Activated CD4-positive, alpha-beta T cell treated with anti-CD3 and anti-CD28 coated beads for 36 hours (primary cell): ENCODE results near the gene PPL. TPM values are rescaled to one million over a fixed set of nuclear protein-coding genes. Genes with fewer than 3 reads are reported as not detected.

Experiments
- ATAC-seq: fragments of 200-7000 bp; cut with Tn5 transposase; one replicate; pipeline ENCODE4 v1.10.0; 2021; ENCODE audit warnings: mild to moderate bottlenecking, moderate library complexity
- CTCF ChIA-PET: fragments of 350-600 bp; sonication (Branson Sonifier 250); formaldehyde crosslinking; loops from one replicate; lab custom pipeline; 2021; ENCODE audit warnings: antibody characterized with exemption; lab: Charles Lee
- POLR2A ChIA-PET: fragments of 350-600 bp; sonication (Branson Sonifier 250); formaldehyde crosslinking; loops from one replicate; lab custom pipeline; 2021; ENCODE audit warnings: antibody characterized with exemption, inconsistent platforms; lab: Charles Lee
- DNase-seq: peaks from one replicate; pipeline ENCODE4 v3.0.0-alpha.2; 2020
- H3K27ac Mint-ChIP-seq: one replicate; pipeline ENCODE4 v1.8.0; 2021; ENCODE audit warnings: mixed read lengths
- H3K27me3 Mint-ChIP-seq: one replicate; pipeline ENCODE4 v1.8.0; 2021; ENCODE audit warnings: mixed read lengths
- H3K36me3 Mint-ChIP-seq: one replicate; pipeline ENCODE4 v1.8.0; 2021; ENCODE audit warnings: low read depth, mixed read lengths
- H3K4me1 Mint-ChIP-seq: one replicate; pipeline ENCODE4 v1.8.0; 2021; ENCODE audit warnings: mixed read lengths
- H3K4me3 Mint-ChIP-seq: one replicate; pipeline ENCODE4 v1.8.0; 2021; ENCODE audit warnings: mild to moderate bottlenecking, moderate library complexity, mixed read lengths
- H3K9me3 Mint-ChIP-seq: one replicate; pipeline ENCODE4 v1.8.0; 2021; ENCODE audit warnings: low read depth, mixed read lengths
- intact Hi-C, 2 experiments: fragments of 100-400 bp; cut with DNase I in 1 of 2; cut with micrococcal nuclease in 1 of 2; formaldehyde crosslinking; loops; one replicate each; pipeline versions ENCODE4 v1.14.2 to v1.15.1; 2022 to 2024; cut with DNase I, micrococcal nuclease
- total RNA-seq, 2 experiments: library from RNA; stranded (reverse); gene quantifications; one replicate each; pipeline ENCODE4 v1.2.3, GENCODE V29; 2021

PPL gene
- total RNA-seq, 2 experiments from 2014 or later, result not detected

GRCh38 chr16:4879049-4879448 is 57.9 kb downstream of the PPL start:
- POLR2A ChIA-PET, result no interaction called here
- Mint-ChIP-seq H3K36me3 (peaks cover 40% of the 10 kb centered on the region), H3K4me1 (no peaks in the 10 kb centered on the region), H3K27ac (no peak overlapping the region), H3K27me3 (no peaks in the 10 kb centered on the region), H3K9me3 (no peaks in the 10 kb centered on the region), H3K4me3 (no peak overlapping the region)
- intact Hi-C loops, result no loop called here
- ATAC-seq (no peak), DNase-seq (no peak)
- CTCF ChIA-PET, result interaction anchor here (0.6 kb wide), 1 partner anchor 77 kb away, joined by 3 read pairs; no protein-coding TSS in a partner anchor

GRCh38 chr16:4877380-4877685 is 59.6 kb downstream of the PPL start:
- no peak overlapping the region for H3K27ac Mint-ChIP-seq
- no peak for DNase-seq
- no peaks in the 10 kb centered on the region for H3K27me3 Mint-ChIP-seq
- ChIA-PET CTCF (no interaction called here), POLR2A (no interaction called here)
- no peak overlapping the region for H3K4me3 Mint-ChIP-seq
- ATAC-seq, result no peak
- intact Hi-C loops, result no loop called here
- H3K9me3 Mint-ChIP-seq, result no peaks in the 10 kb centered on the region
- no peaks in the 10 kb centered on the region for H3K4me1 Mint-ChIP-seq
- H3K36me3 Mint-ChIP-seq, result peaks cover 35% of the 10 kb centered on the region

GRCh38 chr16:4876646-4877379 is 60.1 kb downstream of the PPL start:
- H3K4me1 Mint-ChIP-seq, result no peaks in the 10 kb centered on the region
- ChIA-PET CTCF (no interaction called here), POLR2A (no interaction called here)
- no peaks in the 10 kb centered on the region for H3K27me3 Mint-ChIP-seq
- H3K4me3 Mint-ChIP-seq, result no peak overlapping the region
- intact Hi-C loops, result no loop called here
- ATAC-seq (no peak), DNase-seq (no peak)
- H3K27ac Mint-ChIP-seq, result no peak overlapping the region
- H3K36me3 Mint-ChIP-seq, result peaks cover 31% of the 10 kb centered on the region
- H3K9me3 Mint-ChIP-seq, result no peaks in the 10 kb centered on the region

GRCh38 chr16:4874666-4875065 is 62.3 kb downstream of the PPL start:
- no peaks in the 10 kb centered on the region for H3K9me3 Mint-ChIP-seq
- DNase-seq, result no peak
- POLR2A ChIA-PET, result interaction anchor here (0.6 kb wide), 1 partner anchor 21 kb away, joined by 8 read pairs; no protein-coding TSS in a partner anchor
- ATAC-seq, result no peak
- H3K36me3 Mint-ChIP-seq, result peaks cover 35% of the 10 kb centered on the region
- H3K4me3 Mint-ChIP-seq, result no peak overlapping the region
- H3K27me3 Mint-ChIP-seq, result no peaks in the 10 kb centered on the region
- no peaks in the 10 kb centered on the region for H3K4me1 Mint-ChIP-seq
- CTCF ChIA-PET, result interaction anchor here (0.8 to 1.3 kb wide), 2 partner anchors 10 to 16 kb away, joined by 3 to 5 read pairs; no protein-coding TSS in a partner anchor
- H3K27ac Mint-ChIP-seq, result no peak overlapping the region
- intact Hi-C loops, result no loop called here

- no peak overlapping the region for H3K27ac Mint-ChIP-seq
- H3K4me3 Mint-ChIP-seq, result no peak overlapping the region
- ChIA-PET POLR2A (interaction anchor here (0.8 kb wide), 1 partner anchor 26 kb away, joined by 3 read pairs; the partner anchor contains the start of genes GLYR1 and UBN1), CTCF (interaction anchor here (0.6 to 1.1 kb wide), 3 partner anchors 39 to 83 kb away, joined by 3 to 6 read pairs (median 3); no protein-coding TSS in a partner anchor)
- no peak for ATAC-seq
- no peaks in the 10 kb centered on the region for H3K27me3 Mint-ChIP-seq
- no peaks in the 10 kb centered on the region for H3K9me3 Mint-ChIP-seq
- H3K4me1 Mint-ChIP-seq, result no peaks in the 10 kb centered on the region
- H3K36me3 Mint-ChIP-seq, result peaks cover 41% of the 10 kb centered on the region
- no peak for DNase-seq
- intact Hi-C loops, result no loop called here
Measured at GRCh38 chr16:4873091-4873490, 63.9 kb downstream of the PPL start.

- no peak for DNase-seq
- CTCF ChIA-PET, result no interaction called here
- H3K27me3 Mint-ChIP-seq, result no peaks in the 10 kb centered on the region
- no peak overlapping the region for H3K4me3 Mint-ChIP-seq
- intact Hi-C loops, result no loop called here
- no peaks in the 10 kb centered on the region for H3K9me3 Mint-ChIP-seq
- POLR2A ChIA-PET, result interaction anchor here (0.6 kb wide), 1 partner anchor 41 kb away, joined by 3 read pairs; no protein-coding TSS in a partner anchor
- H3K27ac Mint-ChIP-seq, result no peak overlapping the region
- peaks cover 7% of the 10 kb centered on the region for H3K4me1 Mint-ChIP-seq
- no peak for ATAC-seq
- H3K36me3 Mint-ChIP-seq, result peaks cover 42% of the 10 kb centered on the region
Measured at GRCh38 chr16:4871071-4871470, 65.9 kb downstream of the PPL start.

GRCh38 chr16:4870138-4870671 is 66.7 kb downstream of the PPL start:
- Mint-ChIP-seq H3K36me3 (peaks cover 38% of the 10 kb centered on the region), H3K9me3 (no peaks in the 10 kb centered on the region), H3K27ac (no peak overlapping the region), H3K4me1 (peaks cover 7% of the 10 kb centered on the region), H3K27me3 (no peaks in the 10 kb centered on the region), H3K4me3 (no peak overlapping the region)
- ChIA-PET CTCF (no interaction called here), POLR2A (interaction anchor here (0.6 kb wide), 1 partner anchor 40 kb away, joined by 3 read pairs; no protein-coding TSS in a partner anchor)
- no peak for DNase-seq
- intact Hi-C loops, result no loop called here
- no peak for ATAC-seq

GRCh38 chr16:4869147-4869805 is 67.7 kb downstream of the PPL start:
- intact Hi-C loops, result no loop called here
- ChIA-PET CTCF (no interaction called here), POLR2A (no interaction called here)
- H3K27me3 Mint-ChIP-seq, result no peaks in the 10 kb centered on the region
- DNase-seq, result no peak
- no peak overlapping the region for H3K4me3 Mint-ChIP-seq
- no peaks in the 10 kb centered on the region for H3K9me3 Mint-ChIP-seq
- H3K4me1 Mint-ChIP-seq, result peaks cover 7% of the 10 kb centered on the region
- no peak for ATAC-seq
- peak overlapping the region; percentile 17 for H3K27ac Mint-ChIP-seq
- H3K36me3 Mint-ChIP-seq, result peaks cover 32% of the 10 kb centered on the region

- no peak overlapping the region for H3K27ac Mint-ChIP-seq
- CTCF ChIA-PET, result no interaction called here
Measured at GRCh38 chr16:4868535-4868934, 68.4 kb downstream of the PPL start.

GRCh38 chr16:4868026-4868425 is 68.9 kb downstream of the PPL start:
- Mint-ChIP-seq H3K27ac (no peak overlapping the region), H3K27me3 (no peaks in the 10 kb centered on the region), H3K4me3 (no peak overlapping the region), H3K4me1 (peaks cover 8% of the 10 kb centered on the region), H3K9me3 (no peaks in the 10 kb centered on the region), H3K36me3 (peaks cover 28% of the 10 kb centered on the region)
- DNase-seq (no peak), ATAC-seq (no peak)
- ChIA-PET CTCF (interaction anchor here (0.6 kb wide), 1 partner anchor 16 kb away, joined by 4 read pairs; no protein-coding TSS in a partner anchor), POLR2A (no interaction called here)
- intact Hi-C loops, result no loop called here

More at GRCh38 chr16:4868535-4868934, 68.4 kb downstream of the PPL start:
- H3K9me3 Mint-ChIP-seq, result no peaks in the 10 kb centered on the region
- intact Hi-C loops, result no loop called here
- POLR2A ChIA-PET, result no interaction called here
- H3K4me1 Mint-ChIP-seq, result peaks cover 7% of the 10 kb centered on the region
- no peaks in the 10 kb centered on the region for H3K27me3 Mint-ChIP-seq
- peaks cover 32% of the 10 kb centered on the region for H3K36me3 Mint-ChIP-seq
- H3K4me3 Mint-ChIP-seq, result no peak overlapping the region
- DNase-seq (no peak), ATAC-seq (no peak)

GRCh38 chr16:4866586-4866985 is 70.4 kb downstream of the PPL start:
- CTCF ChIA-PET, result interaction anchor here (1.1 kb wide), 1 partner anchor 23 kb away, joined by 3 read pairs; no protein-coding TSS in a partner anchor
- Mint-ChIP-seq H3K9me3 (no peaks in the 10 kb centered on the region), H3K27ac (no peak overlapping the region), H3K4me3 (no peak overlapping the region), H3K36me3 (peaks cover 28% of the 10 kb centered on the region), H3K27me3 (no peaks in the 10 kb centered on the region), H3K4me1 (peaks cover 11% of the 10 kb centered on the region)
- ATAC-seq, result no peak
- intact Hi-C loops, result no loop called here
- DNase-seq, result no peak
- POLR2A ChIA-PET, result no interaction called here
